GM03348 (cell line): ENCODE measurements around the gene GPR45.

Experiments
- DNase-seq: peaks from one replicate; pipeline ENCODE4 v3.0.0; 2012; ENCODE audit warnings: low spot score

GPR45 gene

GRCh38 chr2:105254531-105255210 is 13.1 kb downstream of the GPR45 start:
- DNase-seq: no peak

GRCh38 chr2:105255979-105256378 is 14.4 kb downstream of the GPR45 start:
- DNase-seq: no peak

GRCh38 chr2:105256431-105257047 is 15.0 kb downstream of the GPR45 start:
- DNase-seq: no peak

- DNase-seq: peak; percentile 64
Observed at GRCh38 chr2:105257981-105258380, 16.4 kb downstream of the GPR45 start.

- DNase-seq: no peak
Observed at GRCh38 chr2:105258835-105259350, 17.4 kb downstream of the GPR45 start.

GRCh38 chr2:105261061-105261460 is 19.5 kb downstream of the GPR45 start:
- peak; percentile 93 for DNase-seq

GRCh38 chr2:105262651-105263091 is 21.1 kb downstream of the GPR45 start:
- DNase-seq: peak; percentile 20

- DNase-seq: no peak
Observed at GRCh38 chr2:105269426-105269825, 27.9 kb downstream of the GPR45 start.

GRCh38 chr2:105271393-105272045 is 30.0 kb downstream of the GPR45 start:
- DNase-seq: no peak

- DNase-seq: no peak
Observed at GRCh38 chr2:105272176-105272575, 30.6 kb downstream of the GPR45 start.

- no peak for DNase-seq
Observed at GRCh38 chr2:105274046-105274445, 32.5 kb downstream of the GPR45 start.

GRCh38 chr2:105278654-105279053 is 37.1 kb downstream of the GPR45 start:
- DNase-seq: no peak

- no peak for DNase-seq
Observed at GRCh38 chr2:105279126-105279525, 37.6 kb downstream of the GPR45 start.

- no peak for DNase-seq
Observed at GRCh38 chr2:105280281-105280680, 38.7 kb downstream of the GPR45 start.

GRCh38 chr2:105283532-105283931 is 42.0 kb downstream of the GPR45 start:
- DNase-seq: no peak

GRCh38 chr2:105287692-105288091 is 46.1 kb downstream of the GPR45 start:
- peak; percentile 17 for DNase-seq

GRCh38 chr2:105288133-105288532 is 46.6 kb downstream of the GPR45 start:
- DNase-seq: no peak

GRCh38 chr2:105290981-105291660 is 49.6 kb downstream of the GPR45 start:
- DNase-seq: no peak

- peak; percentile 52 for DNase-seq
Observed at GRCh38 chr2:105291981-105292380, 50.4 kb downstream of the GPR45 start.
